Stimulated activated effector memory CD8-positive, alpha-beta T cell treated with anti-CD3 and anti-CD28 coated beads, Interleukin-12 subunit alpha, Interleukin-12 subunit beta, amount 100 ng/mL, for 72 hours (primary cell): ENCODE results near the gene ABCA9.
A peak's percentile ranks its signal among the peaks of the same experiment; 100 is the strongest.
"Not testable (repeated sequence)": the region's sequence is repeated elsewhere in the genome, so short reads cannot be mapped to it uniquely, and the experiment has no call there.

Source experiments
- ATAC-seq: fragments of 150-1000 bp; cut with Tn5 transposase; 2 replicates; pipeline ENCODE4 v1.10.0; 2021
- DNase-seq, 2 donors: peaks; one replicate each; pipeline ENCODE4 v3.0.0; 2021 to 2022; ENCODE audit warnings: low spot score in 2 of 2
- H3K27ac Mint-ChIP-seq: one replicate; pipeline ENCODE4 v1.8.0; 2022; ENCODE audit warnings: mild to moderate bottlenecking, mixed read lengths
- H3K36me3 Mint-ChIP-seq: one replicate; pipeline ENCODE4 v1.8.0; 2022; ENCODE audit warnings: mild to moderate bottlenecking, mixed read lengths
- H3K4me1 Mint-ChIP-seq: one replicate; pipeline ENCODE4 v1.8.0; 2022; ENCODE audit warnings: mixed read lengths
- H3K4me3 Mint-ChIP-seq: one replicate; pipeline ENCODE4 v1.8.0; 2022; ENCODE audit warnings: mild to moderate bottlenecking, mixed read lengths
- H3K9me3 Mint-ChIP-seq: one replicate; pipeline ENCODE4 v1.8.0; 2022; ENCODE audit warnings: mixed read lengths

The ABCA9 gene

GRCh38 chr17:69073392-69073791 is 12.7 kb upstream of the ABCA9 start:
- not testable (repeated sequence) for ATAC-seq, DNase-seq
- H3K9me3 Mint-ChIP-seq, result peaks cover 26% of the 10 kb centered on the region

GRCh38 chr17:69072803-69073256 is 12.1 kb upstream of the ABCA9 start:
- peaks cover 26% of the 10 kb centered on the region for H3K9me3 Mint-ChIP-seq
- H3K4me3 Mint-ChIP-seq, H3K27ac Mint-ChIP-seq, ATAC-seq, DNase-seq, H3K36me3 Mint-ChIP-seq, H3K4me1 Mint-ChIP-seq: not testable (repeated sequence)

More at GRCh38 chr17:69073392-69073791, 12.7 kb upstream of the ABCA9 start:
- not testable (repeated sequence) for H3K4me1 Mint-ChIP-seq, H3K36me3 Mint-ChIP-seq, H3K4me3 Mint-ChIP-seq, H3K27ac Mint-ChIP-seq

- peaks cover 21% of the 10 kb centered on the region for H3K9me3 Mint-ChIP-seq
- DNase-seq, result not testable (repeated sequence)
These were observed 10.5 kb upstream of the ABCA9 start for GRCh38 chr17:69071233-69071586.

GRCh38 chr17:69070378-69071232 is 9.9 kb upstream of the ABCA9 start:
- not testable (repeated sequence) for H3K36me3 Mint-ChIP-seq, H3K4me3 Mint-ChIP-seq, DNase-seq, ATAC-seq
- Mint-ChIP-seq H3K4me1 (peaks cover 14% of the 10 kb centered on the region), H3K9me3 (peaks cover 21% of the 10 kb centered on the region), H3K27ac (peak overlapping the region; percentile 79)

More at GRCh38 chr17:69071233-69071586, 10.5 kb upstream of the ABCA9 start:
- not testable (repeated sequence) for H3K36me3 Mint-ChIP-seq, ATAC-seq, H3K4me3 Mint-ChIP-seq
- Mint-ChIP-seq H3K27ac (peak overlapping the region; percentile 79), H3K4me1 (peaks cover 12% of the 10 kb centered on the region)

GRCh38 chr17:69069226-69069750 is 8.6 kb upstream of the ABCA9 start:
- Mint-ChIP-seq H3K36me3 (no peaks in the 10 kb centered on the region), H3K27ac (no peak overlapping the region), H3K4me3 (no peak overlapping the region), H3K4me1 (peaks cover 14% of the 10 kb centered on the region), H3K9me3 (peaks cover 15% of the 10 kb centered on the region)
- no peak for DNase-seq
- no peak for ATAC-seq

GRCh38 chr17:69067274-69068047 is 6.7 kb upstream of the ABCA9 start:
- Mint-ChIP-seq H3K4me1 (peaks cover 14% of the 10 kb centered on the region), H3K27ac (no peak overlapping the region), H3K36me3 (no peaks in the 10 kb centered on the region), H3K4me3 (no peak overlapping the region), H3K9me3 (peaks cover 5% of the 10 kb centered on the region)
- no peak for ATAC-seq
- no peak for DNase-seq

- ATAC-seq (no peak), DNase-seq (no peak)
- Mint-ChIP-seq H3K36me3 (no peaks in the 10 kb centered on the region), H3K27ac (no peak overlapping the region), H3K4me3 (no peak overlapping the region), H3K9me3 (no peaks in the 10 kb centered on the region), H3K4me1 (peaks cover 11% of the 10 kb centered on the region)
These were observed 5.8 kb upstream of the ABCA9 start for GRCh38 chr17:69066482-69066881.

GRCh38 chr17:69065113-69065512 is 4.4 kb upstream of the ABCA9 start:
- Mint-ChIP-seq H3K27ac (no peak overlapping the region), H3K9me3 (no peaks in the 10 kb centered on the region), H3K4me1 (peaks cover 6% of the 10 kb centered on the region), H3K36me3 (no peaks in the 10 kb centered on the region), H3K4me3 (no peak overlapping the region)
- DNase-seq (no peak), ATAC-seq (no peak)

- no peaks in the 10 kb centered on the region for H3K9me3 Mint-ChIP-seq
- no peaks in the 10 kb centered on the region for H3K36me3 Mint-ChIP-seq
- DNase-seq (no peak), ATAC-seq (no peak)
- H3K4me1 Mint-ChIP-seq, result peaks cover 6% of the 10 kb centered on the region
- no peak overlapping the region for H3K27ac Mint-ChIP-seq
- H3K4me3 Mint-ChIP-seq, result no peak overlapping the region
These were observed 3.7 kb upstream of the ABCA9 start for GRCh38 chr17:69064476-69064875.

- DNase-seq, result no peak
- Mint-ChIP-seq H3K4me1 (peaks cover 6% of the 10 kb centered on the region), H3K4me3 (no peak overlapping the region), H3K36me3 (no peaks in the 10 kb centered on the region), H3K9me3 (peaks cover 3% of the 10 kb centered on the region), H3K27ac (no peak overlapping the region)
- ATAC-seq, result no peak
These were observed 3.3 kb upstream of the ABCA9 start for GRCh38 chr17:69064001-69064400.

- ATAC-seq (no peak), DNase-seq (no peak)
- H3K27ac Mint-ChIP-seq, result no peak overlapping the region
- H3K36me3 Mint-ChIP-seq, result no peaks in the 10 kb centered on the region
- H3K9me3 Mint-ChIP-seq, result peaks cover 3% of the 10 kb centered on the region
- H3K4me3 Mint-ChIP-seq, result no peak overlapping the region
- H3K4me1 Mint-ChIP-seq, result peaks cover 6% of the 10 kb centered on the region
These were observed 2.3 kb upstream of the ABCA9 start for GRCh38 chr17:69062860-69063581.

GRCh38 chr17:69061721-69062556 is 1.2 kb upstream of the ABCA9 start:
- Mint-ChIP-seq H3K27ac (no peak overlapping the region), H3K9me3 (peaks cover 3% of the 10 kb centered on the region)
- ATAC-seq, result no peak

GRCh38 chr17:69059458-69060175 is 1.1 kb downstream of the ABCA9 start:
- H3K4me1 Mint-ChIP-seq, result no peaks in the 10 kb centered on the region
- DNase-seq (no peak), ATAC-seq (no peak)
- no peaks in the 10 kb centered on the region for H3K36me3 Mint-ChIP-seq
- no peak overlapping the region for H3K4me3 Mint-ChIP-seq
- no peak overlapping the region for H3K27ac Mint-ChIP-seq
- peaks cover 7% of the 10 kb centered on the region for H3K9me3 Mint-ChIP-seq

More at GRCh38 chr17:69061721-69062556, 1.2 kb upstream of the ABCA9 start:
- Mint-ChIP-seq H3K36me3 (no peaks in the 10 kb centered on the region), H3K4me3 (no peak overlapping the region), H3K4me1 (peaks cover 6% of the 10 kb centered on the region)
- DNase-seq, result no peak

- ATAC-seq (no peak), DNase-seq (no peak)
- peaks cover 13% of the 10 kb centered on the region for H3K9me3 Mint-ChIP-seq
- H3K4me1 Mint-ChIP-seq, result no peaks in the 10 kb centered on the region
- no peak overlapping the region for H3K4me3 Mint-ChIP-seq
- H3K27ac Mint-ChIP-seq, result no peak overlapping the region
- H3K36me3 Mint-ChIP-seq, result no peaks in the 10 kb centered on the region
These were observed 2.6 kb downstream of the ABCA9 start for GRCh38 chr17:69058165-69058564.
